NOMO-1 (cell line): ENCODE data around the gene AQP12B.

Experiments
- DNase-seq, 2 experiments: peaks; one replicate each; lab custom pipeline; 2025; ENCODE audit not compliant: unreplicated experiment in 2 of 2; lab: John Stamatoyannopoulos, UW

AQP12B gene

DNA sequence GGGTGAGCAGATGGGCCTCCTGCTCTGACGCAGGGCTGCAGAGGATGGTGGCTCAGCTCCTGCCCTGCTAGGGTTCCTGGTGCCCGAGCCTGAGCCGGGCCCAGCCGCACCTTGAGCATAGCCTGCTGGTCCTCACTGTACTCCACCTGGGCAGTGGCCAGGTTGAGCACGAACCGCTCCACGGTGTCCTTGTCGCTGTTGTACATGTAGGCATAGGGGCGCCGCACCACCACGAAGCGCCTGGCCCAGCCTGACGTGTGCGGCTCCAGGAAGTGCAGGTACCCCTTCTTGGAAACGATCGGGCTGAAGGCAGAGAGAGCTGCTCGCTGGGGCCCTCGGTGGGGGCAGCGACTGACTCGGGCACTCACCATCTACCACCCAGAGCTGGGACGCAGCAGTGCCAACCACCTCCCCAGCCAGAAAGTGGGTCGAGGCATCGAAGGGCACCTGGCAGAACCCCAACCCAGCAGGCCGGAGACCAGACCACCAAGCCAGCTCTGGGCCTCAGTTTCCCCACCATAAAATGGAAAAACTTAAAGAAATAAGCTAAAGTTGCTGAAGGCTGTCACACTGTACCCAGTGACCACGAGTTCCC, 36.3 kb upstream of the AQP12B start:
- no peak for DNase-seq

DNA sequence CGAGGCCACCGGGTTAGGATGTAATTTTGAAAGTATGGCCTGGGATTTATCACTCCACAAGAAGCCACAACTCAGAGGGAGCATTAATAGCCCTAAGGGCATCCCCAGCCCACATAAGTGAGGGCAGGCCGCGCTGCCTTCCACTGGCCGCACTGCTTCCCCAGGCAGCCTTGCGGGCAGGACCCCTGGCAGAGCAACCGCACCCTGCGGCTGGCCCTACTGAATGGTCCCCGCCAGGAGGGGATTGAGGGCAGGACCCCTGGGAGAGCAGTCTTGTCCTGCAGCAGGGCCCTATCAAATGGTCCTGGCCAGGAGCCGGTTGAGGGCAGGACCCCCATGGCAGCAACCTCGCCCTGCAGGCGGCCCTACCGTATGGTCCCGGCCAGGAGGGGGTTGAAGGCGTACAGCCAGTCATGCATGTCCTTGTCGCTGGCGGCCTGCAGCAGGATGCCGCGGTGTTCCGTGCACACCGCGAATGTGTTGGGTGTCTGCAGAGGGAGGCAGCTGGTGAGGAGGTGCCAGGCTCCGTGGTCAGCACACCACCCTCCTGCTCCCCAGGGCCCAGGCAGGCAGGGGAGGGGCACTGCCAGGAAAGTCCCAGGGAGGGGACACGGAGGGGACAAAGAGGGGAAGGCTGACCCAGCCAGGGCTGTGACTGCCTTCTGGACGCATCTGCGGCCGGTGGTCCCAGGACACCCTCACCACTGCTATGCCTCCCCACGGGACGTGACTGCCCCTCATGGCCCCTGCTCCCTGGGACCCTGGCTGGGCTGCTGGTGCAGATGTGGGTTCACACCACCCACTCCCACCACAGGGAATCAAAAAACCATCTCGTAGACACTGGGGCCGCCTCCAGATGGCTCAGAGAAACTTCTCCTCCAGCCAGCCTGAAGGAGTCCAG, 35.2 kb upstream of the AQP12B start:
- no peak for DNase-seq

DNA sequence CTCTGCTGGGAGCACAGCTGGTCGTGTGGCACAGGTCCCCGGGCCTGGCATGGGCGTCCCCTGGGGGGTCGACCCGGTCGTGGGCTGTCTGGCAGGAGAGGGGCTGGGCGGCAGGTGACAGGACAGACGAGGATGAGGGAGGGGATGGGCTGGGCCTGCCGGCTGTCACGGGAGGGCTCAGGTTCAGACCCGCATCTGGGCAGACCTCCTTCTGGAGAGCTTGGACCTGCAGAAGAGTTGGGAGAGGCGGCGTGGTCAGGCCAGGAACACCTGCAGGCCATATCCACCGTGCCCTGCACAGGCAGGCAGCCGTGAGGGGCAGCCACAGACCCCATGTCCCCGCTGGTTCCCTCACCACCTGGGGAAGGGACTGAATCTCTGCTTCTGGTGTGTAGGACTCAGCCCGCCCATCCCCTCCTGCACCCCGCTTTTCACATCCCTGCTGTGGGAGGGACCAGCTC, 34.5 kb upstream of the AQP12B start:
- DNase-seq: no peak

DNA sequence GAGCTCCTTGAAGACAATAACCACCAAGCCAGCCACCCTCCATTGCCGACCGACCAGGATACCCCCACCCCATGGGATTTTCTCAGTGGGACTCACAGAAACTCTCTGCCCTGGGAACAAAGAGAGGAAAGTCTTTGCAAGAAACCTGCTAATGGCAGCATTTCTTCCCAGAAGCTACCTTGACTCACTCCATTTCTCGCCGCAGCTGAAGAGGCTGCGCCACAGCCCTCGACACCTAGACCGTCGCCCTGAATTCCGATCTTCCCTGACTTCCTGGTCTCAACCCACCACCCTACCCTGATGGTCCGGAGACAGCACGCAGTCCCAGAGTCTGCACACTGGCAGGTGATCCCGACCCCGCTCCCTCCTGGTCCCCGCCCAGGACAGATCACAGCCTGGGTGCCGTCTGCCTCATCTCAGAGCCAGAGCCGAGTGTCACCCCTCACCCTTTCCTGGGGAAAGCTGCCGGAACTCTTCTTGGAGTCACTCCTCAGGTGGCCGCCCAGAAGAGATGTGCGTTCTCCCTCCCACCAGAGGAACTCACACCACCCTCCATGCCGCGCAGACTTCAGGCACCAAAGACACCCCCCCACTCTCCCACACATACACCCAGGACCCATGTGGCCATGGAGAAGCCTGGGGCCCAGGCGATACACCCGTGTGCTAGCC, 33.6 kb upstream of the AQP12B start:
- no peak for DNase-seq

DNA sequence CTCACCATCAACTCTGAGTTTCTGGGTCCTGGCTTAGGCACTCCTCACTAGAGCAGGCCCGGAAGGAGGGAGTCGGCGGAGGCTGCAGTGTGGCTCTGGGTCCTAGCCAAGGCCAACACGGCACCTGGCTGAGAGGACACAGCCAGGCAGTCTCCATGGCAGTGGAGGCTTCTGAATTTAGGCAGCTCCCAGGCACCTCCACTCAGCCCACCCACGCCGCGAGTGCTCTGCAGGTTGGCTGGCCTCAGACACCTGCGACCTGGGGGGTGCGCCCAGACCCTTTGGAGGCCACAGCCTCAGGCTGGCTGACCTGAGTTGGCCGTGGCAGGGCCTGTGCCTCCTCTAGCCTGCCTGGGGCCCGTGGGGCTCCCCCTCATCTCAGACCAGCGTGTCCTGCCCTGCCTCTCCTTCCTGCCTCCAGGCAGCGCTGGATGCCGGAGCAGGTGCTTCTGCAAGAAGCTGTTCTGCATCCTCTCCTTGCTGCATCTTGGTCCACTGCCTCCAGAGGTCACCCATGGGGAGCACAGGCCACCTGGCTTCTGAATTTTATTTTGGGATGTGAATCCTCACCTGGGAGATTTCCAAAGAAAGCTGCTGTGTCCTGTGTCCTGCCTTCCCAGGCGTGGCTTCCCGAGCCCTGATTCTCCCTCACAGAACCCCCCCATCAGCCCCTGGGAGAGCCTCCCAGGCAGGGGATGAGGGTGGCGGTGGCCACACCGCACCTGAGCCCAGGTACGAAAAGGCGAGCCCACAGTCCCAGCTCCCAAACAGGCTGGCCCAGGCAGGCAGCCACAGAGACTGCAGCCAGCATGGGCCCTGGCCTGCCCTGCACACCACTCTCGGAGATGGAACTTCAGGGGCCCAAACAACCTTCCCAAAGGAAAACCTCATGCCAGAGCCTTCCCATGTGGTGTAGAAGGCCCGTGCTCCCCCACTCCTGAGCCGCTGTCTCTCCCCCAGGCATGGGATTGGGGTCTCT, 32.4 kb upstream of the AQP12B start:
- DNase-seq: no peak

DNA sequence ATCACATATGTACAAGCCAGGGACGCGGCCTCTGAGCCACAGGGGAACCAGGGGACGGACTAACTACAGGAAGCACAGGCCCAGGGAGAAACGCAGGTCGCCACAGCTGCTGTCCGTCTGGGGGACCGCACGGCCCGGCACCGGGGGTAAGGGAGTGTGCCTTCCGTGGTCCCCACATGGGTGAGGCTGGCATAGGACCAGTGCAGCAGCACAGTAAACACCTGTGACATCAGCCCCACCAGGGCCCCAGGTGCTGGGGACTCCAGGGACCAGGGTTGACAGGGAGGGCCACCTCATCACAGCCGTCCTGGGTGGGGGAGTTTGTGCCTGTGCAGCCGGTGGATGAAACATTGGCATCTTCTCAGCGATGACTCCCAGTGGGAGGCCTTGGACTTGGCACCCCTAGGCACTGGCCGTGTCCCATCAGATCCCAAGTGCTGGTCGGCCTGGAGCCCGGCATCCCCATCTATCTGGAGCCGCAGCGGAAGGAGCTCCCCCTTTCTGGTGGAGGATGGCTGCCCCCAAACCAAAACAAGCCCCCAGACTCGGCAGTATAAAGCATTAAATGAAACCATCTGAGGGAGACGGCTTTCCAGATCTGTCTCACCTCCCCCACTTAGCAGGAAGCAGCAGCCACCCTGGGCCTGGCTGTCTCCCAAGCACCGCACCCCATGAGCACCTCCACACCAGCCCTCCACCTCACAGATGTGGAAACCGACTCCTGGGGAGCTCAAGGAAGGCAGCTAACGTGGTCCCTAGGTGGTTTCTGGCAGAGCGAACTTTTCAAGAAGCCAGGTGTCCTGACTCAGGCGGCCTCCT, 31.5 kb upstream of the AQP12B start:
- DNase-seq: no peak

- no peak for DNase-seq
Observed at GRCh38 chr2:240713071-240713927, 30.6 kb upstream of the AQP12B start.

DNA sequence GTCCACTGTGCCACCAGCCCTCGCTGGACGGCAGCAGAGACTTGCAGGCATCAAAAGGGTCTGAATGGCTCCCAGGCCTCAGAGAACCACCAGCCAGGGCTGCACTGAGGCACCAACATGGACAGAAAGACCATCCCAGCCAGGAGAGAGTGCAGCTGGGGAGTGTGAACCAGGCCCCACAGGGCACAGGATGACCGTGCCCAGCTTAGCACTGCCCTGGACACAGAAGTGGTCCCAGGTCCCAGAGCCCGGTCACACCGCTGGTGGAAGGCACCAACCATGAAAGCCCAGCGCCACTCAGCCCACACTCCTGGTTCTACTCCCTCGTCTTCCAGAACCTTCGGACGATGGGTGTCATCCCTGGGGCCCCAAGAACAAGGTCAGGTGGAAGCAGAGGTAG, 29.4 kb upstream of the AQP12B start:
- no peak for DNase-seq

- DNase-seq: no peak
Observed at GRCh38 chr2:240711701-240712100, 29.0 kb upstream of the AQP12B start.

DNA sequence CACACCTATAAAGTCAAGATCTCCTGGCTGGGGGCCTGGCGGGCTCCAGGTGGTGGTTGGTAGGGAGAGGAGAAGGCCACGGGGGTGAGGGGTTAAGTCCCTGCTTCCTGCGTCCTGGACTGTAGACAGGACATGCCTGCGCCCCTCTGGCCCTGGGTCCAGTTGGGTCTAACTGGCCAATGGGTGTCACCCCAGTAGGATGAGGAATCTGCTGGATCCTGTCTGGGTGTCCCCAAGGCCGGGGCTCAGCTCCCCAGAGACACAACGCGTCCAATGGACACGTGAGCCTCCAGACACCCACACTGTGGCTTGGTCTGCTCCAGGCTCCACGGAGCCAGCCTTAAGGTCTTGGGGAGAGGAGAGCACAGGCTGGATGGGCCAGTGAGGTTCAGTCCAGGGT, 28.6 kb upstream of the AQP12B start:
- no peak for DNase-seq

- no peak for DNase-seq
Observed at GRCh38 chr2:240708457-240708856, 25.8 kb upstream of the AQP12B start.

DNA sequence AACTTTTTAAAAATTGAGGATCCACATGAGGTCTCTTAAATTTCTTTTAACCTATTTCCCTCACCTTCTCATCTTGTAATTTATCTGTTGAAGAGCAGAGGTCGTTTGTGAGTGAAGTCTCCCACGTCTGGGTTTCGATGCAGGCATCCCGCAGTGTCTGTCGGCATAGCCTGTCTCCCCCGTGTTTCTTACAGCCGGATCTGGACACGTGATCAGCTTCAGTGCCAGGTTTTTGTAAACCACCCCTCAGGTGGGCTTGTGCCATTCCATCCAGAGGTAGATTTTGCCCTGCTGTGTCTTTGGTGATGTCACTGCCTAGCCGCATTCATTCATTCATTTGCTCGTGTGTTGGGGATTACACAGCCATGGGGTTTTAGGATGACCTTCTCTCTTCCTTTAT, 25.1 kb upstream of the AQP12B start:
- no peak for DNase-seq

GRCh38 chr2:240707043-240707756, 24.5 kb upstream of the AQP12B start:
- DNase-seq: no peak

DNA sequence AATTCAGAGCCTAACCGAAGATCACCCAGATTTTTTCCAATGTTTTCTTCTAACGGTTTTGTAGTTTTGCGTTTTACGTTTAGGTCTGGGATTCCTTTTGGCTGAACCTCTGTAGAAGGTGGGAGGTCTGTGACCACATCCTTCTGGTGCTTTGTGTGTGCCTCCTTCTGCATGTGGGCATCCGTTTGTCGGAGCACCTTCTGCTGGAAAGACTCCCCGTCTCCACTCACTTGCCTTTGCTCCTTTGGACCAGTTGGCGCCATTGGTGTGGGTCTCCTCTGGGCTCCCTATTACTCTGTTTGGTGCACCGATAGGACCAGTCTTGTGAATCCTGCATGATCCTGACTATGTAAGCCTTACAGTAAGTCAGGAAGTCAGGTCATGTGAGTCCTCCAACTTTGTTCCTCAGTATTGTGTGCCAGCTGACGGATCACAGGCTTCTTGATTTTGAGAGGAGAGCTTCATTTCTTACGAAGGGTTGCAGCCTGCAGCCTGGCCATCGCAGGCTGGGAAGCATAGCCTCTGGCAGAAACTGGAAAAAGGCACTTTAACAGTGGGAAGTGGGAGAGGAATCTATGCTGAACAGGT, 22.6 kb upstream of the AQP12B start:
- no peak for DNase-seq

GRCh38 chr2:240704651-240705050, 22.0 kb upstream of the AQP12B start:
- no peak for DNase-seq

DNA sequence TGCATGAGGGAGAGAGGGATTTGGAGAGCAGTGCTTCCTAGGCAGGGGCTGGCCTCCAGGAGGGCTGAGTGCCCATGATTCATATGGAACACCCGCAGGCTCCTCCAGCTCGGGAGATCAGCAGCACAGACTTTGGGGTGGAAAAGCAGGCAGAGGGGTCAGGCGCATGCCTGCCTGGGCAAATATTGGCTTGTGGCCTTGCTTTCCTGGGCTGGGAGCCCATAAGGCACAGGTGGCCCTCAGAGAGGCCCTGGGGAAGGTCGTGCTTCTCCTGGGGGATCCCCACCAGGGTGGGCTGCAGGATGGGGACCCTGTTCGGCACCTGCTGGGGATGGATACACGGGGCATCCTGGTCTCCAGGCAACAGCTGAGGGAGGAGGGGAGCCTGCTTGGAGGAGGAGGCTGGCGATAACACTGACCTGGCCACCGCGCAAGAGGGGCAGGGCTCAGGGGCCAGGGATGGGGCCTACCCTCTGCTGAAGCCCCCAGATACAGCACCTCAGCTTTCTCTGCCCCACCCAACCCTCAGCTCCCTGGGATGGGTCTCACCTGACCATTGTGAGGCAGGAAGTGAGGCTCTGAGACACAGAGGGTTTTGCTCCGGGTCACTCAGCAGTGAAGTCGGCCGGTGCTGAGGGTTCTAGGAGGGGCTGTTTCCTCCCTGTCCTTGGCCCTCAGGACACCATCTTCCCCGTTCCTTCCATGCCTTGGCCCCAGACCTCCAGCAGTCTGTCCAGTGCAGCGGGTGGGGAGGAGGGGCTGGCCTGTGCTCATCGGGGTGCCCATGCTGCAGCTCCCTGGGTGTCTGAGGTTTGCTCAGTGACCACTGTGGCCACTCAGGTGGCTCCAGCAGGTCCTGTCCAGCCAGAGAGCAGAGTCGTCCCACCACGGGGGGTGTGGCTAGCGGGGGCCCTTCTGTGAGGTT, 21.0 kb upstream of the AQP12B start:
- DNase-seq: no peak

- no peak for DNase-seq
Observed at GRCh38 chr2:240702640-240703011, 19.9 kb upstream of the AQP12B start.
